AG10803 (cell line): ENCODE data around the gene ZNF205.

Experiments
- DNase-seq: peaks from one replicate; pipeline ENCODE4 v3.0.0; 2010; ENCODE audit warnings: low read depth
- H3K4me3 ChIP-seq: 2 replicates; pipeline ENCODE4 v1.5.1; 2011; ENCODE audit warnings: mild to moderate bottlenecking, low read length, control low read depth
- CTCF ChIP-seq: conservative IDR thresholded peaks from 2 replicates; pipeline ENCODE4 v1.5.1; 2011; ENCODE audit warnings: mild to moderate bottlenecking, low read length, control low read depth, inconsistent platforms

The ZNF205 gene

GRCh38 chr16:3140603-3141427 lies 28.4 kb downstream of the ZNF205 start:
- DNase-seq = no peak
- no peak overlapping the region for H3K4me3 ChIP-seq
- no peak for TF ChIP-seq CTCF

GRCh38 chr16:3141781-3142311 lies 29.5 kb downstream of the ZNF205 start:
- H3K4me3 ChIP-seq = no peak overlapping the region
- no peak for TF ChIP-seq CTCF
- no peak for DNase-seq

GRCh38 chr16:3142327-3142726 lies 29.9 kb downstream of the ZNF205 start:
- TF ChIP-seq CTCF = no peak
- H3K4me3 ChIP-seq = no peak overlapping the region
- DNase-seq = no peak

- no peak for DNase-seq
- H3K4me3 ChIP-seq = no peak overlapping the region
- no peak for TF ChIP-seq CTCF
Measured at GRCh38 chr16:3142770-3143169, 30.4 kb downstream of the ZNF205 start.

GRCh38 chr16:3143189-3143588 lies 30.8 kb downstream of the ZNF205 start:
- no peak overlapping the region for H3K4me3 ChIP-seq
- no peak for TF ChIP-seq CTCF
- DNase-seq = no peak

GRCh38 chr16:3143598-3144320 lies 31.4 kb downstream of the ZNF205 start:
- DNase-seq = no peak
- H3K4me3 ChIP-seq = no peak overlapping the region
- TF ChIP-seq CTCF = no peak
